Sigmoid colon (tissue), 4 donors: ENCODE results near the gene TMEM87A.

Experiments used
- CTCF ChIP-seq, 4 experiments: fragments of 450-650 bp in 3 of 4; fragments of 200-600 bp in 1 of 4; IDR thresholded peaks; one replicate each; pipeline ENCODE4 v1.5.1; 2016 to 2019; ENCODE audit warnings: antibody characterized with exemption in 4 of 4, mild to moderate bottlenecking in 3 of 4, moderate library complexity in 2 of 4
- POLR2A ChIP-seq, 2 donors: fragments of 450-650 bp; IDR thresholded peaks; one replicate each; pipeline ENCODE4 v1.6.1; 2016; ENCODE audit warnings: antibody characterized with exemption in 2 of 2, mild to moderate bottlenecking in 2 of 2, moderate library complexity in 2 of 2
- POLR2AphosphoS5 ChIP-seq, 4 donors: sonication (generic); formaldehyde crosslinking; IDR thresholded peaks; one replicate each; pipeline ENCODE4 v1.6.1; 2017; ENCODE audit warnings: antibody characterized with exemption in 4 of 4

GRCh38 chr15:42283671-42284070, 10.4 kb upstream of the TMEM87A start:
- TF ChIP-seq POLR2A (IDR thresholded peaks at IDR 0.05) (no peak), CTCF (IDR thresholded peaks at IDR 0.05) (no peak), POLR2AphosphoS5 (IDR thresholded peaks at IDR 0.05) (no peak)
